Measurements from ENCODE around the gene DHRS7B. TPM values are rescaled to one million over a fixed set of nuclear protein-coding genes. Genes with fewer than 3 reads are reported as not detected.
"Not testable (repeated sequence)": the region's sequence is repeated elsewhere in the genome, so short reads cannot be mapped to it uniquely, and the experiment has no call there.

DHRS7B gene
- total RNA-seq, 4 donors from 2014 or later: 24.0 to 30.3 (median 28.8) TPM

GRCh38 chr17:21215935-21216334 is 89.2 kb downstream of the DHRS7B start:
- Histone ChIP-seq H3K4me1 (peaks cover 34 to 54% (median 39%) of the 10 kb centered on the region in 4 donors), H3K27me3 (peaks cover 0 to 7% (median 0%) of the 10 kb centered on the region in 4 donors), H3K4me3 (no peak overlapping the region), H3K27ac (replicated peaks in 1 of 4) (no peak overlapping the region), H3K36me3 (peaks cover 0 to 8% (median 4%) of the 10 kb centered on the region in 4 donors), H3K9me3 (no peaks in the 10 kb centered on the region)
- intact Hi-C loops (cut with DNase I): loop anchor here (2.0 kb wide), 2 partner anchors 37 to 89 kb away; partner anchors contain the start of genes DHRS7B and NATD1
- 88% methylated on average over 6 of the region's 6 CpGs for WGBS
- DNase-seq (ENCODE audit: extremely low spot score): no peak
- TF ChIP-seq POLR2AphosphoS5 (IDR thresholded peaks at IDR 0.05): no peak
- no peak for TF ChIP-seq POLR2A (IDR thresholded peaks at IDR 0.05; ENCODE audit: low read depth)
- no peak for TF ChIP-seq EP300 (IDR thresholded peaks at IDR 0.05)
- no peak for TF ChIP-seq CTCF (IDR thresholded peaks at IDR 0.05)

GRCh38 chr17:21217346-21217745 is 90.6 kb downstream of the DHRS7B start:
- intact Hi-C loops (cut with DNase I): loop anchor here (2.0 kb wide), 1 partner anchor 35 kb away; the partner anchor contains the start of gene NATD1
- Histone ChIP-seq H3K4me3 (no peak overlapping the region), H3K27me3 (peaks cover 0 to 7% (median 0%) of the 10 kb centered on the region in 4 donors), H3K4me1 (peaks cover 20 to 40% (median 25%) of the 10 kb centered on the region in 4 donors), H3K36me3 (peaks cover 0 to 13% (median 8%) of the 10 kb centered on the region in 4 donors), H3K27ac (replicated peaks in 1 of 4) (no peak overlapping the region), H3K9me3 (no peaks in the 10 kb centered on the region)
- no peak for TF ChIP-seq POLR2AphosphoS5 (IDR thresholded peaks at IDR 0.05)
- no peak for DNase-seq (ENCODE audit: extremely low spot score)
- WGBS: 100% methylated on average over 1 of the region's 1 CpG

- H3K4me1 ChIP-seq: peaks cover 12 to 32% (median 18%) of the 10 kb centered on the region in 4 donors
- no peak overlapping the region for H3K27ac ChIP-seq (replicated peaks in 1 of 4)
- 82% methylated on average over 3 of the region's 3 CpGs for WGBS
- H3K27me3 ChIP-seq: peaks cover 0 to 7% (median 0%) of the 10 kb centered on the region in 4 donors
- DNase-seq (ENCODE audit: extremely low spot score): no peak
- H3K9me3 ChIP-seq: no peaks in the 10 kb centered on the region
- no peak for TF ChIP-seq POLR2AphosphoS5 (IDR thresholded peaks at IDR 0.05)
- no peak for TF ChIP-seq CTCF (IDR thresholded peaks at IDR 0.05)
- no peak for TF ChIP-seq EP300 (IDR thresholded peaks at IDR 0.05)
- TF ChIP-seq POLR2A (IDR thresholded peaks at IDR 0.05; ENCODE audit: low read depth): no peak
- intact Hi-C loops (cut with DNase I): no loop called here
- H3K4me3 ChIP-seq: no peak overlapping the region
- H3K36me3 ChIP-seq: peaks cover 0 to 16% (median 10%) of the 10 kb centered on the region in 4 donors
Measured at GRCh38 chr17:21218101-21218500, 91.3 kb downstream of the DHRS7B start.

GRCh38 chr17:21218831-21219380 is 92.1 kb downstream of the DHRS7B start:
- intact Hi-C loops (cut with DNase I): no loop called here
- Histone ChIP-seq H3K27ac (replicated peaks in 1 of 4) (no peak overlapping the region), H3K27me3 (peaks cover 0 to 7% (median 0%) of the 10 kb centered on the region in 4 donors), H3K36me3 (peaks cover 0 to 16% (median 11%) of the 10 kb centered on the region in 4 donors), H3K9me3 (no peaks in the 10 kb centered on the region), H3K4me1 (peaks cover 10 to 27% (median 15%) of the 10 kb centered on the region in 4 donors), H3K4me3 (no peak overlapping the region)
- no peak for DNase-seq (ENCODE audit: extremely low spot score)
- WGBS: 85% methylated on average over 2 of the region's 3 CpGs
- TF ChIP-seq POLR2AphosphoS5 (IDR thresholded peaks at IDR 0.05) (no peak), POLR2A (IDR thresholded peaks at IDR 0.05; ENCODE audit: low read depth) (no peak), EP300 (IDR thresholded peaks at IDR 0.05) (no peak), CTCF (IDR thresholded peaks at IDR 0.05) (no peak)

GRCh38 chr17:21223086-21223485 is 96.3 kb downstream of the DHRS7B start:
- intact Hi-C loops (cut with DNase I): no loop called here

GRCh38 chr17:21227277-21227676 is 100.5 kb downstream of the DHRS7B start:
- WGBS: 94% methylated on average over 11 of the region's 11 CpGs

More at GRCh38 chr17:21223086-21223485, 96.3 kb downstream of the DHRS7B start:
- Histone ChIP-seq H3K27ac (replicated peaks in 1 of 4) (no peak overlapping the region), H3K4me3 (no peak overlapping the region), H3K27me3 (no peaks in the 10 kb centered on the region), H3K36me3 (peaks cover 0 to 18% (median 11%) of the 10 kb centered on the region in 4 donors), H3K4me1 (no peaks in the 10 kb centered on the region), H3K9me3 (no peaks in the 10 kb centered on the region)
- TF ChIP-seq POLR2A (IDR thresholded peaks at IDR 0.05; ENCODE audit: low read depth) (no peak), CTCF (IDR thresholded peaks at IDR 0.05) (no peak), EP300 (IDR thresholded peaks at IDR 0.05) (no peak), POLR2AphosphoS5 (IDR thresholded peaks at IDR 0.05) (no peak)
- WGBS: 98% methylated on average over 6 of the region's 6 CpGs
- no peak for DNase-seq (ENCODE audit: extremely low spot score)

More at GRCh38 chr17:21227277-21227676, 100.5 kb downstream of the DHRS7B start:
- H3K27ac ChIP-seq (replicated peaks in 1 of 4); H3K27me3 ChIP-seq; H3K9me3 ChIP-seq; DNase-seq (ENCODE audit: extremely low spot score); H3K4me3 ChIP-seq; H3K4me1 ChIP-seq; intact Hi-C loops (cut with DNase I); H3K36me3 ChIP-seq: not testable (repeated sequence)

Measured in esophagus muscularis mucosa (tissue), 4 donors.